CD4-positive, alpha-beta T cell treated with Interleukin-21 for 1 hour (primary cell): ENCODE results near the gene CCT7.

Source experiments
- DNase-seq: peaks from one replicate; pipeline ENCODE4 v3.0.0-alpha.2; 2020

The CCT7 gene

GRCh38 chr2:73227086-73227485 lies 7.0 kb upstream of the CCT7 start:
- DNase-seq: no peak

GRCh38 chr2:73228631-73229030 lies 5.5 kb upstream of the CCT7 start:
- DNase-seq: no peak

GRCh38 chr2:73232403-73233153 lies 1.5 kb upstream of the CCT7 start:
- DNase-seq: peak; percentile 37

GRCh38 chr2:73233154-73233931 lies 765 bp upstream of the CCT7 start, which contains the start of gene PRADC1:
PRADC1 (minus strand) TSS chr2:73233239; CDS start chr2:73233160, 79 bp downstream.
- DNase-seq: peak; percentile 98

GRCh38 chr2:73235315-73236028 lies 1.4 kb downstream of the CCT7 start:
- DNase-seq: peak; percentile 16

GRCh38 chr2:73237168-73237567 lies 3.1 kb downstream of the CCT7 start:
- DNase-seq: no peak

- no peak for DNase-seq
Observed at GRCh38 chr2:73238149-73238548, 4.0 kb downstream of the CCT7 start.

- DNase-seq: no peak
Observed at GRCh38 chr2:73238976-73239375, 4.9 kb downstream of the CCT7 start.

GRCh38 chr2:73239776-73240175 lies 5.7 kb downstream of the CCT7 start:
- no peak for DNase-seq

GRCh38 chr2:73243884-73244570 lies 9.9 kb downstream of the CCT7 start:
- no peak for DNase-seq

- DNase-seq: no peak
Observed at GRCh38 chr2:73244580-73244979, 10.5 kb downstream of the CCT7 start.

GRCh38 chr2:73246850-73247249 lies 12.7 kb downstream of the CCT7 start:
- no peak for DNase-seq

GRCh38 chr2:73249636-73250035 lies 15.5 kb downstream of the CCT7 start:
- no peak for DNase-seq

GRCh38 chr2:73250872-73251846 lies 17.1 kb downstream of the CCT7 start:
- DNase-seq: no peak

- no peak for DNase-seq
Observed at GRCh38 chr2:73252238-73253027, 18.3 kb downstream of the CCT7 start.

- no peak for DNase-seq
Observed at GRCh38 chr2:73253400-73253799, 19.3 kb downstream of the CCT7 start.

- DNase-seq: no peak
Observed at GRCh38 chr2:73253901-73254300, 19.8 kb downstream of the CCT7 start.

GRCh38 chr2:73254343-73255006 lies 20.4 kb downstream of the CCT7 start:
- DNase-seq: no peak

GRCh38 chr2:73255007-73255644 lies 21.0 kb downstream of the CCT7 start:
- no peak for DNase-seq
